K562 (cell line): ENCODE results near the gene C10orf90. TPM values are rescaled to one million over a fixed set of nuclear protein-coding genes. Genes with fewer than 3 reads are reported as not detected.

Experiments
- ATAC-seq: fragments of 200-7000 bp; cut with Tn5 transposase; 3 replicates; pipeline ENCODE4 v1.9.1; 2020; ENCODE audit warnings: moderate library complexity
- BruUV-seq: library from RNA; stranded (reverse); fragments of 400-500 nt; replicated peaks from 2 replicates; lab custom pipeline; 2021; lab: Mats Ljungman, UMichigan
- CTCF ChIA-PET: fragments of 300-600 bp; formaldehyde crosslinking; extraction: SDS; loops from one replicate; lab custom pipeline; 2021; ENCODE audit warnings: low intra/inter-chr PET ratio; lab: Yijun Ruan, JAX
- POLR2A ChIA-PET: fragments of 300-600, 350-650 bp; sonication (Branson Sonifier 250); formaldehyde crosslinking; extraction: SDS; loops from one replicate; lab custom pipeline; 2021; ENCODE audit warnings: antibody characterized with exemption, inconsistent platforms; lab: Yijun Ruan, JAX
- DNase-seq, 4 experiments: peaks; one replicate each; pipeline versions ENCODE4 v3.0.0 to v3.0.0-alpha.2; 2011 to 2018; ENCODE audit warnings: low spot score in 3 of 4, mixed read lengths in 3 of 4; ENCODE audit errors: extremely low read depth in 1 of 4
- FAIRE-seq: peaks from 2 replicates; lab custom pipeline; 2011; peaks lifted over from hg19 to GRCh38; lab: Jason Lieb, UNC
- H2AFZ ChIP-seq: 2 replicates; pipeline ENCODE4 v1.6.0; 2011; ENCODE audit warnings: low read depth, low read length, control low read depth, inconsistent platforms
- H3K27ac ChIP-seq: fragments of 200-600 bp; 3 replicates; pipeline ENCODE4 v1.8.0; 2011; ENCODE audit warnings: low read depth, mild to moderate bottlenecking, control low read depth, inconsistent platforms, low read length, moderate library complexity, mixed read lengths; ENCODE audit errors: extremely low read depth
- H3K27me3 ChIP-seq, 2 experiments: fragments of 300-600 bp in 1 of 2; 2 replicates in 1 of 2; 3 replicates in 1 of 2; pipeline versions ENCODE4 v1.6.0 to v1.8.0; 2011; ENCODE audit warnings: inconsistent platforms in 2 of 2, low read length in 2 of 2, mild to moderate bottlenecking in 1 of 2, mixed read lengths in 1 of 2, moderate library complexity in 1 of 2; ENCODE audit not compliant: control insufficient read depth in 2 of 2, insufficient read depth in 2 of 2
- H3K36me3 ChIP-seq: fragments of 300-600 bp; 3 replicates; pipeline ENCODE4 v1.8.0; 2011; ENCODE audit warnings: mild to moderate bottlenecking, low read length, inconsistent platforms; ENCODE audit not compliant: control insufficient read depth, insufficient read depth
- H3K4me1 ChIP-seq, 2 experiments: fragments of 200-600 bp in 1 of 2; replicated peaks in 1 of 2; 2 replicates in 1 of 2; 3 replicates in 1 of 2; pipeline versions ENCODE4 v1.5.1 to v1.8.0; 2011; ENCODE audit warnings: inconsistent platforms in 2 of 2, low read length in 2 of 2, mild to moderate bottlenecking in 1 of 2, mixed read lengths in 1 of 2, moderate library complexity in 1 of 2; ENCODE audit not compliant: control insufficient read depth in 2 of 2, insufficient read depth in 2 of 2
- H3K4me2 ChIP-seq: 2 replicates; pipeline ENCODE4 v1.6.1; 2011; ENCODE audit warnings: low read length, control low read depth, inconsistent platforms, mixed read lengths; ENCODE audit not compliant: insufficient read depth
- H3K4me3 ChIP-seq: fragments of 200-600 bp; sonication (generic), shearing (Covaris generic); 2 replicates; pipeline ENCODE4 v1.5.1; 2016; ENCODE audit warnings: control low read depth, inconsistent platforms
- H3K79me2 ChIP-seq: fragments of 200-600 bp; 3 replicates; pipeline ENCODE4 v1.8.0; 2011; ENCODE audit warnings: low read length, inconsistent platforms; ENCODE audit not compliant: control insufficient read depth, insufficient read depth
- H3K9ac ChIP-seq, 2 experiments: 2 replicates each; pipeline versions ENCODE4 v1.6.0 to v1.6.1; 2011; ENCODE audit warnings: low read depth in 2 of 2, low read length in 2 of 2, control low read depth in 1 of 2, inconsistent platforms in 1 of 2, mild to moderate bottlenecking in 1 of 2, mixed read lengths in 1 of 2; ENCODE audit not compliant: insufficient read depth in 1 of 2
- H3K9me1 ChIP-seq: one replicate; pipeline ENCODE4 v1.6.0; 2011; ENCODE audit warnings: inconsistent platforms, mild to moderate bottlenecking, low read length, moderate library complexity; ENCODE audit not compliant: control insufficient read depth, insufficient read depth
- H3K9me3 ChIP-seq: replicated peaks from 2 replicates; pipeline ENCODE4 v1.5.1; 2011; ENCODE audit warnings: low read depth, low read length, inconsistent platforms; ENCODE audit not compliant: control insufficient read depth, insufficient read depth
- H4K20me1 ChIP-seq: replicated peaks from 2 replicates; pipeline ENCODE4 v1.6.1; 2011; ENCODE audit warnings: low read length, inconsistent platforms, mixed read lengths; ENCODE audit not compliant: control insufficient read depth, insufficient read depth
- BCOR ChIP-seq: fragments of 450-650 bp; IDR thresholded peaks from 2 replicates; pipeline ENCODE4 v1.6.1; 2016
- NFIC ChIP-seq: fragments of 450-650 bp; IDR thresholded peaks from 2 replicates; pipeline ENCODE4 v1.6.1; 2017; ENCODE audit warnings: mild to moderate bottlenecking, inconsistent platforms
- RBM34 ChIP-seq: fragments of 200-400 bp; formaldehyde crosslinking; IDR thresholded peaks from 2 replicates; pipeline ENCODE4 v1.6.1; 2018; ENCODE audit warnings: low read length, borderline replicate concordance; ENCODE audit not compliant: insufficient read depth
- RREB1 ChIP-seq: fragments of 250-450 bp; sonication (Bioruptor Pico); IDR thresholded peaks from 2 replicates; pipeline ENCODE4 v1.4.0; 2020
- ZNF609 ChIP-seq: sonication (generic); formaldehyde crosslinking; IDR thresholded peaks from 2 replicates; pipeline ENCODE4 v1.8.1; 2023; ENCODE audit warnings: missing genetic modification reagents, mild to moderate bottlenecking, borderline replicate concordance
- WGBS: fragments of 100-300 bp; shearing (Covaris generic); methylation state at CpG from one replicate; pipeline ENCODE4 v1.1.6; 2016; ENCODE audit warnings: low coverage, mixed read lengths; ENCODE audit not compliant: insufficient coverage; ENCODE audit errors: missing lambda C conversion rate; 5-methylcytosine and 5-hydroxymethylcytosine counted together
- in situ Hi-C: fragments of 300-500 bp; cut with MboI; formaldehyde crosslinking; loops from 4 replicates; pipeline ENCODE4 v1.15.0; 2018; ENCODE audit warnings: inconsistent platforms, mixed read lengths
- intact Hi-C: fragments of 100-400 bp; cut with micrococcal nuclease; formaldehyde crosslinking; loops from 2 replicates; pipeline ENCODE4 v1.14.2; 2022
- polyA plus RNA-seq, 8 experiments: library from polyadenylated mRNA; depleted of rRNA in 4 of 8; stranded (reverse) in 5 of 8; unstranded in 3 of 8; fragments of >200 nt; fragmentation: Nextera tagmentation in 2 of 8; fragmentation: Illumina TruSeq in 1 of 8; extraction: Ambion mirVana in 2 of 8; extraction: Trizol in 1 of 8; gene quantifications; 2 replicates each; pipeline versions ENCODE4 v1.2.1 to v1.2.3, GENCODE V29; 2011 to 2014; ENCODE audit warnings: inconsistent platforms in 1 of 8, missing spikeins in 1 of 8
- total RNA-seq, 7 experiments: library from RNA; depleted of rRNA in 6 of 7; stranded (reverse); fragments of >200 nt in 6 of 7; fragmentation: Illumina TruSeq in 2 of 7; extraction: Trizol in 2 of 7; gene quantifications; 2 replicates each; pipeline versions ENCODE4 v1.2.1 to v1.2.3, GENCODE V29; 2011 to 2021; ENCODE audit warnings: low replicate concordance in 1 of 7

The C10orf90 gene
- total and polyA plus RNA-seq, 9 of the 15 experiments (the other 6 are each of a cell fraction or from before 2014, with no cell fraction given) = not detected

GRCh38 chr10:126592901-126593300 lies 77.6 kb downstream of the C10orf90 start:
- Histone ChIP-seq H4K20me1 (no peaks in the 10 kb centered on the region), H3K27me3 (no peaks in the 10 kb centered on the region), H3K4me3 (no peak overlapping the region), H3K36me3 (no peaks in the 10 kb centered on the region), H3K9ac (no peak overlapping the region), H3K9me1 (no peaks in the 10 kb centered on the region), H3K9me3 (no peaks in the 10 kb centered on the region), H3K27ac (no peak overlapping the region), H2AFZ (no peak overlapping the region), H3K4me1 (no peaks in the 10 kb centered on the region), H3K79me2 (no peaks in the 10 kb centered on the region), H3K4me2 (no peak overlapping the region)
- FAIRE-seq = no peak
- ATAC-seq = no peak
- TF ChIP-seq RBM34 = no peak
- TF ChIP-seq ZNF609 (CRISPR knock-in tag) = no peak
- TF ChIP-seq RREB1 (CRISPR knock-in tag) = no peak
- TF ChIP-seq NFIC = no peak
- no peak for TF ChIP-seq BCOR
- in situ Hi-C loops = no loop called here
- intact Hi-C loops = no loop called here
- WGBS = 0% methylated on average over 3 of the region's 3 CpGs
- BruUV-seq = no TSS peak
- no peak for DNase-seq
- POLR2A ChIA-PET = no interaction called here
- CTCF ChIA-PET = no interaction called here
